Liver (tissue), 9 donors: ENCODE results near the gene CRYGS. TPM values are rescaled to one million over a fixed set of nuclear protein-coding genes. Genes with fewer than 3 reads are reported as not detected.
"Not testable (repeated sequence)": the region's sequence is repeated elsewhere in the genome, so short reads cannot be mapped to it uniquely, and the experiment has no call there.

ENCODE experiments used
- DNase-seq: peaks from one replicate; pipeline ENCODE4 v3.0.0-alpha.2; 2017; ENCODE audit warnings: low spot score
- H3K27ac ChIP-seq, 2 donors: one replicate each; pipeline ENCODE4 v1.7.0; 2013; ENCODE audit warnings: inconsistent platforms in 2 of 2, low read length in 2 of 2, control low read depth in 1 of 2, low read depth in 1 of 2, mild to moderate bottlenecking in 1 of 2
- H3K27me3 ChIP-seq, 4 donors: one replicate each; pipeline versions ENCODE4 v1.6.1 to v1.7.0; 2013; ENCODE audit warnings: low read length in 3 of 4, inconsistent platforms in 1 of 4, mild to moderate bottlenecking in 1 of 4, moderate library complexity in 1 of 4; ENCODE audit not compliant: control insufficient read depth in 4 of 4, insufficient read depth in 4 of 4
- H3K36me3 ChIP-seq, 4 donors: one replicate each; pipeline versions ENCODE4 v1.6.1 to v1.7.0; 2013; ENCODE audit warnings: low read length in 3 of 4, mild to moderate bottlenecking in 3 of 4, low read depth in 1 of 4, moderate library complexity in 1 of 4; ENCODE audit not compliant: control insufficient read depth in 4 of 4, insufficient read depth in 3 of 4
- H3K4me1 ChIP-seq, 4 donors: one replicate each; pipeline versions ENCODE4 v1.6.1 to v1.7.0; 2013; ENCODE audit warnings: low read length in 3 of 4, mild to moderate bottlenecking in 3 of 4, moderate library complexity in 1 of 4; ENCODE audit not compliant: control insufficient read depth in 4 of 4, insufficient read depth in 4 of 4
- H3K4me3 ChIP-seq, 3 donors: one replicate each; pipeline versions ENCODE4 v1.6.1 to v1.7.0; 2013; ENCODE audit warnings: low read length in 3 of 3, control low read depth in 1 of 3, low read depth in 1 of 3, mild to moderate bottlenecking in 1 of 3
- H3K9ac ChIP-seq, 2 donors: one replicate each; pipeline ENCODE4 v1.7.0; 2013; ENCODE audit warnings: low read length in 2 of 2, mild to moderate bottlenecking in 2 of 2, moderate library complexity in 2 of 2, control low read depth in 1 of 2, low read depth in 1 of 2
- H3K9me3 ChIP-seq, 4 donors: one replicate each; pipeline versions ENCODE4 v1.6.1 to v1.7.0; 2013; ENCODE audit warnings: low read length in 3 of 4; ENCODE audit not compliant: control insufficient read depth in 4 of 4
- CTCF ChIP-seq: fragments of 150-350 bp; IDR thresholded peaks from 2 replicates; pipeline ENCODE4 v1.5.1; 2017; ENCODE audit warnings: improper control_type of control experiment, low read depth, low read length; ENCODE audit not compliant: missing input control
- EGR1 ChIP-seq, 2 donors: IDR thresholded peaks; 2 replicates each; pipeline ENCODE4 v1.6.1; 2016 to 2018; ENCODE audit warnings: antibody characterized with exemption in 2 of 2, low read depth in 2 of 2
- FOXA1 ChIP-seq: IDR thresholded peaks from 2 replicates; pipeline ENCODE4 v1.6.1; 2016; ENCODE audit warnings: antibody characterized with exemption
- FOXA2 ChIP-seq: IDR thresholded peaks from 2 replicates; pipeline ENCODE4 v1.6.1; 2016; ENCODE audit warnings: antibody characterized with exemption
- GABPA ChIP-seq, 2 donors: IDR thresholded peaks in 1 of 2; conservative IDR thresholded peaks in 1 of 2; 2 replicates each; pipeline ENCODE4 v1.6.1; 2016; ENCODE audit warnings: antibody characterized with exemption in 2 of 2, mild to moderate bottlenecking in 1 of 2, moderate library complexity in 1 of 2
- HNF4A ChIP-seq, 2 donors: conservative IDR thresholded peaks; 2 replicates each; pipeline ENCODE4 v1.6.1; 2016; ENCODE audit warnings: antibody characterized with exemption in 2 of 2, mild to moderate bottlenecking in 2 of 2
- MAX ChIP-seq: IDR thresholded peaks from 2 replicates; pipeline ENCODE4 v1.6.1; 2016; ENCODE audit warnings: antibody characterized with exemption
- NR2F2 ChIP-seq: IDR thresholded peaks from 2 replicates; pipeline ENCODE4 v1.6.1; 2016; ENCODE audit warnings: antibody characterized with exemption
- REST ChIP-seq: IDR thresholded peaks from 2 replicates; pipeline ENCODE4 v1.6.1; 2016; ENCODE audit warnings: antibody characterized with exemption, mild to moderate bottlenecking
- RXRA ChIP-seq, 2 donors: IDR thresholded peaks; 2 replicates each; pipeline ENCODE4 v1.6.1; 2017 to 2018; ENCODE audit warnings: antibody characterized with exemption in 2 of 2, mild to moderate bottlenecking in 1 of 2
- SP1 ChIP-seq: IDR thresholded peaks from 2 replicates; pipeline ENCODE4 v1.6.1; 2018; ENCODE audit warnings: antibody characterized with exemption, mild to moderate bottlenecking
- TAF1 ChIP-seq: conservative IDR thresholded peaks from 2 replicates; pipeline ENCODE4 v1.6.1; 2016; ENCODE audit warnings: antibody characterized with exemption, mild to moderate bottlenecking
- YY1 ChIP-seq: IDR thresholded peaks from 2 replicates; pipeline ENCODE4 v1.6.1; 2016; ENCODE audit warnings: antibody characterized with exemption, mild to moderate bottlenecking
- WGBS: extraction: QIAGEN DNeasy Blood & Tissue Kit; methylation state at CpG from one replicate; pipeline ENCODE4 v1.1.7; 2013; 5-methylcytosine and 5-hydroxymethylcytosine counted together
- polyA plus RNA-seq, 2 donors: library from polyadenylated mRNA; stranded (reverse) in 1 of 2; unstranded in 1 of 2; fragments of 200-250 nt in 1 of 2; fragments of >200 nt in 1 of 2; fragmentation: Nextera tagmentation in 1 of 2; extraction: Ambion mirVana in 1 of 2; gene quantifications; one replicate each; pipeline versions ENCODE4 v1.2.1 to v1.2.3, GENCODE V29; 2013 to 2015
- total RNA-seq, 2 donors: library from RNA; depleted of rRNA; stranded (reverse); fragments of >200 nt; gene quantifications; one replicate each; pipeline ENCODE4 v1.2.3, GENCODE V29; 2014
- donor health status: healthy.
- donor health status: healthy.
- donor health status: healthy.
- donor health status: healthy.
- donor health status: healthy.

Gene CRYGS
- total and polyA plus RNA-seq, 4 donors, result 0.53 to 3.6 (median 1.2) TPM

- TF ChIP-seq YY1 (no peak), HNF4A (conservative IDR thresholded peaks at IDR 0.05) (no peak), CTCF (no peak), NR2F2 (no peak), RXRA (IDR thresholded peaks at IDR 0.05) (no peak)
- Histone ChIP-seq H3K36me3 (no peaks in the 10 kb centered on the region), H3K4me3 (no peak overlapping the region), H3K4me1 (no peaks in the 10 kb centered on the region), H3K9me3 (no peaks in the 10 kb centered on the region), H3K27ac (no peak overlapping the region), H3K9ac (no peak overlapping the region), H3K27me3 (no peaks in the 10 kb centered on the region)
- DNase-seq, result no peak
- 63% methylated on average over 6 of the region's 6 CpGs for WGBS
These were observed 41.0 kb downstream of the CRYGS start for GRCh38 chr3:186502966-186503712.

- H3K4me3 ChIP-seq, result no peak overlapping the region
- 53% methylated on average over 5 of the region's 5 CpGs for WGBS
- TF ChIP-seq REST (no peak), FOXA1 (no peak), CTCF (no peak), MAX (no peak), YY1 (no peak), SP1 (no peak), FOXA2 (no peak), TAF1 (no peak), GABPA (IDR thresholded peaks at IDR 0.05 in 1 of 2, conservative IDR thresholded peaks at IDR 0.05 in 1 of 2) (no peak), EGR1 (IDR thresholded peaks at IDR 0.05; ENCODE audit: low read depth in 2 of 2) (no peak)
- DNase-seq, result no peak
- H3K9me3 ChIP-seq, result no peaks in the 10 kb centered on the region
- H3K4me1 ChIP-seq, result no peaks in the 10 kb centered on the region
- no peak overlapping the region for H3K9ac ChIP-seq
- H3K36me3 ChIP-seq, result no peaks in the 10 kb centered on the region
- no peak overlapping the region for H3K27ac ChIP-seq
- H3K27me3 ChIP-seq, result no peaks in the 10 kb centered on the region
These were observed 41.8 kb downstream of the CRYGS start for GRCh38 chr3:186502138-186502948.

GRCh38 chr3:186499949-186500348 is 44.2 kb downstream of the CRYGS start:
- not testable (repeated sequence) for H3K27me3 ChIP-seq, H3K9me3 ChIP-seq, H3K4me3 ChIP-seq, H3K4me1 ChIP-seq, DNase-seq, H3K27ac ChIP-seq, H3K36me3 ChIP-seq, H3K9ac ChIP-seq
- WGBS, result 68% methylated on average over 3 of the region's 3 CpGs

- not testable (repeated sequence) for DNase-seq
These were observed 46.2 kb downstream of the CRYGS start for GRCh38 chr3:186498022-186498421.

More at GRCh38 chr3:186498022-186498421, 46.2 kb downstream of the CRYGS start:
- not testable (repeated sequence) for H3K27me3 ChIP-seq, H3K9ac ChIP-seq, H3K4me1 ChIP-seq, H3K4me3 ChIP-seq, H3K36me3 ChIP-seq, H3K9me3 ChIP-seq, H3K27ac ChIP-seq
- WGBS, result 92% methylated on average over 2 of the region's 2 CpGs
